OCI-LY7 (cell line): ENCODE measurements around the gene ABCA7.

Experiments used
- EZH2phosphoT487 ChIP-seq: fragments of 200-600 bp; sonication (generic); IDR thresholded peaks from 2 replicates; pipeline ENCODE4 v1.6.1; 2018; ENCODE audit warnings: low read depth, borderline replicate concordance, mild to moderate bottlenecking, mixed run types, antibody characterized with exemption, low read length, moderate library complexity, mixed read lengths
- TF ChIP-seq, protein P1 (sequence below): fragments of 200-600 bp; sonication (generic); conservative IDR thresholded peaks from 2 replicates; pipeline ENCODE4 v1.5.1; 2014; ENCODE audit warnings: mild to moderate bottlenecking, antibody characterized with exemption, low read length, moderate library complexity, mixed read lengths

DNA sequence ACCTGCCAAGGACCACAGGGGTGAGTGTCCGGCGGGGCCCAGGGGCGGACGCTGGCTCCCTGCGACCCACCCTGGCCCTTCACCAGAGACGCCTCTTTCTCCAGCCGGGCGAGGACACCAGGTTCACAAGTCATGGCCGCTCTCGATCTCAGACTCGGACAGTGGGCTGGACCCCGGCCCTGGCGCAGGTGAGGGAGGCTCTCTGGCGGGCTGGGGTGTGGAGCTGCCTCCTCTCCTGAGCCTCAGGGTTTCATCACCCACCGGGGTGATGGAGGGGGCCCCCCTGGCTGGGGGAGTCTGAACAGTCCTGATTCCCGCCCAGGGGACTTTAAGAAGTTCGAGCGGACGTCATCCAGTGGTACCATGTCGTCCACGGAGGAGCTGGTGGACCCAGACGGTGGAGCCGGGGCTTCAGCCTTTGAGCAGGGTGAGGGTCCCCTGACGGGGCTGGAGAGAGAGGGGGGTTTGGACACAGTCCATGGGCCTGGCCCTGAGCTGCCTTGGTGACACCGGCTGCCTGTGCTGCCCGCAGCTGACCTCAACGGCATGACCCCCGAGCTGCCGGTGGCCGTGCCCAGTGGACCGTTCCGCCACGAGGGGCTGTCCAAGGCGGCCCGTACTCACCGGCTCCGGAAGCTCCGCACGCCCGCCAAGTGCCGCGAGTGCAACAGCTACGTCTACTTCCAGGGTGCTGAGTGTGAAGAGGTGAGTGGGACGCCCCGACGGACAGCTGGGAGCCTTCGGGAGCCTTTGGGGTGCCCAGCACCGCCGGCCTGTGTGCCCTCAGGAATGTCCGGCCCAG, 40.7 kb downstream of the ABCA7 start:
- TF ChIP-seq, protein P1, sequence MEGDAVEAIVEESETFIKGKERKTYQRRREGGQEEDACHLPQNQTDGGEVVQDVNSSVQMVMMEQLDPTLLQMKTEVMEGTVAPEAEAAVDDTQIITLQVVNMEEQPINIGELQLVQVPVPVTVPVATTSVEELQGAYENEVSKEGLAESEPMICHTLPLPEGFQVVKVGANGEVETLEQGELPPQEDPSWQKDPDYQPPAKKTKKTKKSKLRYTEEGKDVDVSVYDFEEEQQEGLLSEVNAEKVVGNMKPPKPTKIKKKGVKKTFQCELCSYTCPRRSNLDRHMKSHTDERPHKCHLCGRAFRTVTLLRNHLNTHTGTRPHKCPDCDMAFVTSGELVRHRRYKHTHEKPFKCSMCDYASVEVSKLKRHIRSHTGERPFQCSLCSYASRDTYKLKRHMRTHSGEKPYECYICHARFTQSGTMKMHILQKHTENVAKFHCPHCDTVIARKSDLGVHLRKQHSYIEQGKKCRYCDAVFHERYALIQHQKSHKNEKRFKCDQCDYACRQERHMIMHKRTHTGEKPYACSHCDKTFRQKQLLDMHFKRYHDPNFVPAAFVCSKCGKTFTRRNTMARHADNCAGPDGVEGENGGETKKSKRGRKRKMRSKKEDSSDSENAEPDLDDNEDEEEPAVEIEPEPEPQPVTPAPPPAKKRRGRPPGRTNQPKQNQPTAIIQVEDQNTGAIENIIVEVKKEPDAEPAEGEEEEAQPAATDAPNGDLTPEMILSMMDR = no peak
- no peak for TF ChIP-seq EZH2phosphoT487
